OCI-LY3 (cell line): ENCODE data around the gene ACTA1.
"Not testable (repeated sequence)": the region's sequence is repeated elsewhere in the genome, so short reads cannot be mapped to it uniquely, and the experiment has no call there.

Source experiments
- H2AFZ ChIP-seq: fragments of 200-600, 300-600 bp; shearing (Covaris generic); 2 replicates; pipeline ENCODE4 v1.6.0; 2014; ENCODE audit warnings: antibody characterized with exemption, low read depth, low read length
- H3K27ac ChIP-seq: fragments of 200-600, 300-600 bp; sonication (generic); 2 replicates; pipeline ENCODE4 v1.5.1; 2014; ENCODE audit warnings: mild to moderate bottlenecking, low read length, moderate library complexity, mixed read lengths
- H3K27me3 ChIP-seq: fragments of 200-600, 300-600 bp; sonication (generic); 2 replicates; pipeline ENCODE4 v1.6.1; 2014; ENCODE audit warnings: low read depth, low read length, mixed read lengths
- H3K36me3 ChIP-seq: fragments of 200-600, 300-600 bp; sonication (generic); replicated peaks from 2 replicates; pipeline ENCODE3; 2014; ENCODE audit warnings: low read depth, low read length, mixed read lengths
- H3K4me1 ChIP-seq: fragments of 300-600, 200-600 bp; sonication (generic); 2 replicates; pipeline ENCODE4 v1.6.1; 2014; ENCODE audit warnings: low read length, mixed read lengths
- H3K4me2 ChIP-seq: fragments of 200-600, 300-600 bp; sonication (generic); 2 replicates; pipeline ENCODE4 v1.6.1; 2014; ENCODE audit warnings: low read length, mixed read lengths
- H3K4me3 ChIP-seq: fragments of 300-600, 200-600 bp; sonication (generic); 2 replicates; pipeline ENCODE4 v1.5.1; 2014; ENCODE audit warnings: antibody characterized with exemption, mild to moderate bottlenecking, low read length, moderate library complexity
- H3K79me2 ChIP-seq: fragments of 300-600, 200-600 bp; shearing (Covaris generic); 2 replicates; pipeline ENCODE4 v1.6.1; 2014; ENCODE audit warnings: mild to moderate bottlenecking, low read length, mixed read lengths
- H3K9ac ChIP-seq: fragments of 300-600, 200-600 bp; shearing (Covaris generic); 2 replicates; pipeline ENCODE4 v1.6.0; 2014; ENCODE audit warnings: mild to moderate bottlenecking, low read length, moderate library complexity
- H3K9me3 ChIP-seq: fragments of 200-600, 300-600 bp; shearing (Covaris generic); 2 replicates; pipeline ENCODE4 v1.6.1; 2014; ENCODE audit warnings: low read length, mixed read lengths; ENCODE audit not compliant: insufficient read depth
- H4K20me1 ChIP-seq: fragments of 200-600, 300-600 bp; sonication (generic); 2 replicates; pipeline ENCODE4 v1.6.1; 2016; ENCODE audit warnings: low read length, mixed read lengths; ENCODE audit not compliant: insufficient read depth
- CTCF ChIP-seq: fragments of 200-600, 300-600 bp; sonication (generic); IDR thresholded peaks from 2 replicates; pipeline ENCODE4 v1.5.1; 2014; ENCODE audit warnings: antibody characterized with exemption, low read length, low read depth
- EZH2phosphoT487 ChIP-seq: fragments of 200-600 bp; shearing (Covaris generic); IDR thresholded peaks from 2 replicates; pipeline ENCODE4 v1.6.1; 2018; ENCODE audit warnings: antibody characterized with exemption, mixed run types, low read depth

Gene ACTA1

GRCh38 chr1:229478852-229479251 is 45.0 kb upstream of the ACTA1 start:
- Histone ChIP-seq H3K9ac (no peak overlapping the region), H4K20me1 (peaks cover 17% of the 10 kb centered on the region), H3K4me3 (peak overlapping the region; percentile 6; the same call in 1 of the 2 replicates), H3K4me2 (peak overlapping the region; percentile 62), H3K9me3 (no peaks in the 10 kb centered on the region), H3K36me3 (peaks cover 40% of the 10 kb centered on the region), H3K27ac (peak overlapping the region; percentile 55), H3K27me3 (no peaks in the 10 kb centered on the region), H2AFZ (no peak overlapping the region), H3K79me2 (no peaks in the 10 kb centered on the region; the same call in 1 of the 2 replicates), H3K4me1 (peaks cover 33% of the 10 kb centered on the region)
- TF ChIP-seq EZH2phosphoT487 (no peak), CTCF (no peak)

- H4K20me1 ChIP-seq, result peaks cover 14% of the 10 kb centered on the region
- H3K36me3 ChIP-seq, result peaks cover 35% of the 10 kb centered on the region
These were observed 42.0 kb upstream of the ACTA1 start for GRCh38 chr1:229475859-229476258.

GRCh38 chr1:229474509-229474908 is 40.6 kb upstream of the ACTA1 start:
- H3K9me3 ChIP-seq, result no peaks in the 10 kb centered on the region
- H3K9ac ChIP-seq, result no peak overlapping the region
- TF ChIP-seq CTCF (no peak), EZH2phosphoT487 (no peak)
- no peak overlapping the region for H3K4me2 ChIP-seq
- peaks cover 39% of the 10 kb centered on the region for H3K36me3 ChIP-seq
- H3K79me2 ChIP-seq, result no peaks in the 10 kb centered on the region; the same call in 1 of the 2 replicates
- H3K27ac ChIP-seq, result no peak overlapping the region
- H2AFZ ChIP-seq, result no peak overlapping the region
- no peaks in the 10 kb centered on the region for H3K27me3 ChIP-seq
- H4K20me1 ChIP-seq, result peaks cover 11% of the 10 kb centered on the region
- H3K4me1 ChIP-seq, result peaks cover 19% of the 10 kb centered on the region
- no peak overlapping the region for H3K4me3 ChIP-seq

More at GRCh38 chr1:229475859-229476258, 42.0 kb upstream of the ACTA1 start:
- H3K4me2 ChIP-seq, H3K9me3 ChIP-seq, H2AFZ ChIP-seq, H3K9ac ChIP-seq, H3K4me3 ChIP-seq, H3K27me3 ChIP-seq, H3K79me2 ChIP-seq, H3K27ac ChIP-seq: not testable (repeated sequence)
- peaks cover 31% of the 10 kb centered on the region for H3K4me1 ChIP-seq

GRCh38 chr1:229471175-229471574 is 37.3 kb upstream of the ACTA1 start:
- no peaks in the 10 kb centered on the region for H3K79me2 ChIP-seq
- H2AFZ ChIP-seq, result no peak overlapping the region
- TF ChIP-seq EZH2phosphoT487 (no peak), CTCF (no peak)
- no peaks in the 10 kb centered on the region for H3K9me3 ChIP-seq
- H3K36me3 ChIP-seq, result peaks cover 41% of the 10 kb centered on the region
- H3K27ac ChIP-seq, result no peak overlapping the region
- H3K4me3 ChIP-seq, result no peak overlapping the region
- H4K20me1 ChIP-seq, result no peaks in the 10 kb centered on the region
- no peaks in the 10 kb centered on the region for H3K27me3 ChIP-seq
- no peak overlapping the region for H3K4me2 ChIP-seq
- H3K9ac ChIP-seq, result no peak overlapping the region
- H3K4me1 ChIP-seq, result peaks cover 9% of the 10 kb centered on the region
